Fibroblast of pulmonary artery (primary cell): ENCODE data around the gene LRP2BP.

Experiments used
- DNase-seq: peaks from one replicate; pipeline ENCODE4 v3.0.0-alpha.2; 2010; ENCODE audit warnings: low read depth
- H3K4me3 ChIP-seq: replicated peaks from 2 replicates; pipeline ENCODE4 v1.5.1; 2011; ENCODE audit warnings: low read depth, mild to moderate bottlenecking, control low read depth, low read length, moderate library complexity
- CTCF ChIP-seq: IDR thresholded peaks from 2 replicates; pipeline ENCODE4 v1.5.1; 2011; ENCODE audit warnings: mild to moderate bottlenecking, control low read depth, low read length, inconsistent platforms; ENCODE audit errors: missing control alignments

LRP2BP gene

DNA sequence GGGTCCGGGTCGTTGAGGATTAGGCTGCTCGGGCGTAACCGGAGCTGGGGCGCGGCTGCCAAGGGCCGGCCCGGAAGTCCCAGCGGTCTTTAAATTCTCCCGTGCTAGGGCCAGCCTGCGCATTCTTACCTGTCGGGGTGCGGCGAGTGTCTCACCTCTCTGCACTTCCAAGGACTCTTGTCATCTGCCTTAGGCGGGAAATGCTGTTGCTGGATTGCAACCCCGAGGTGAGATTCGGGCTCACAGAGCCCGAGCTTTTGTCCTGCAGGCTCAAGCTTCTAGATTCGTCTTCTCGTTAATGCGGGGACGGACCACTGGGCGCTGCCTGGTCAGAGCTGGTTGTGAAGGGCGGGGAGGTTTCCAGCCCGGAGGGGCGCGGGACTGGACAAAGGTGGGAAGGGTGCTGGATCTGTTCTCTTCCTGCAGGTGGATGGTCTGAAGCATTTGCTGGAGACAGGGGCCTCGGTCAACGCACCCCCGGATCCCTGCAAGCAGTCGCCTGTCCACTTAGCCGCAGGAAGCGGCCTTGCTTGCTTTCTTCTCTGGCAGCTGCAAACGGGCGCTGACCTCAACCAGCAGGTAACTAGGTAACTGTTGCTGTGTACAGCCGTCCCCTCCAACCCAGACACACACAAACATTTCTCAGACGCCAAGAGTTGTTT, 1.1 kb upstream of the LRP2BP start, which contains the start of gene ANKRD37:
TSS of gene ANKRD37 (plus strand) at position 118 of the 662 bp plus-strand sequence. CDS start at position 201, 83 bp downstream.
- no peak for TF ChIP-seq CTCF
- peak within 1 kb of the TSS; percentile 70 for H3K4me3 ChIP-seq
- DNase-seq, result peak; percentile 53

DNA sequence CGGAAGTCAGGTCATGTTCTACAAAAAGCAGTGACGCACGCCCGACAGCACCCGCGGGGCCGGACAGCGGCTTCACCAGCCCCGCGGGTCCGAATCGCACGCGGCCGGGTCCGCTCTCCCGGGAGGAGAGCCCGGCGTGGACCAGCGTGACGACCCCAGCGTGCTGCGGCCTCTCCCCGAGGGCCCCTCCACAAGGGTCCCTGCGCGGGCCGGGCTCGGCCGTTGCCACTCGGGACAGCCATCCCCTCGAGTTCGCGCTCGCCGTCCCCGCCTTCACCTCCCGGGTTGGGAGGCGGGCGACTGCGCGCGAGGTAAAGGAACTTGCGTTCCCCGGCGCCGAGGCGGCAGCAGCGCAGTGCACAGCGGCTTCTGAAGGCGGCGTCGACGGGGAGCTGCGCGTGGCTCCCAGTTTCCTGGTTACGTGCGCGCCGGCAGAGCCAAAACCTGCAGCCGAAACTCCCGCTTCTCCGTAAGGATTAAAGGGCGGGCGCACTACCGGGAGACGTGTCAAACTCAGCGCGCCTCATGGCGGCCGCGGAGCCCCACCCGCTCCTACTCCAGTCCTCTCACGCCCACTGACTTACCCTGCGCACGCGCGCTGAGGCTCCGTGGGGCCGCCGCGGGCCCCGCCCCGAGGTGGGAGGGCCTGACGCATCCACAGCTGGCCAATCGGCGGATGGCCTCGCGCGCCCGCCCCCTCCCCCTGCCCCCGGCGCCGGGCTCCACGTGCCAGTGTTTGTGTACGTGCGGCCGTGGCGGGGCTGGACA, 416 bp upstream of the LRP2BP start:
- peak; percentile 98 for DNase-seq
- no peak for TF ChIP-seq CTCF
- peak overlapping the region; percentile 70 for H3K4me3 ChIP-seq

DNA sequence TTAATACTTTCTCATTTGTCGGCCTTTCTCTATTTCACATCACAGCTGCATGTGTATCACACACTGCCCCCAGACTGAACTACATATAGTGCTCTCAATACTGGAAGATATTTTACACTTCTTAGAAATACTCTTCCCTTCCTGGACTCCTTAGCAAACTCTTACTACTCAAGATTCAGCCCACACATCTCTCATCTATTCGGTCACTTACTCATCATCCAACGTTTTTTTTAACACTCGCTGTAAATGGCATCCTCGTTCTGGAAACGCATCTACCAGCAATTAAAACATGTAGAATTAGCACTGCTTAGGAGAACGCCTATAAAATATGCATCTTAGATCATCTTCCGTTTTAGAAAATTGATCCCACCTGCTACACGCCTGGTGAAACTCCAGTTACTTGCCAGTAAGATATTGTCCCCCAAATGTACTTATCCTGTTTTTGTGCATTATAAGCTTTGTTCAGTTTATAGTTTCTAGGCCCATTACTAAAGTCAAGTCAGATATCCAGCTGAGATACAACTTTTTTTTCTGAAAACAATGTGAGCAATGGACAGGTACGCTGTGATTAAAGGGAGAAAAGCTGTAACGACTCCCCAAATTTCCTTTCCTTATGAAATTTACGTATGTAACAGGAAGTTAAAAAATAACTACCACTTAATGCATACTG, 1.0 kb downstream of the LRP2BP start:
- no peak for DNase-seq
- H3K4me3 ChIP-seq, result peak overlapping the region; percentile 70
- TF ChIP-seq CTCF, result no peak

DNA sequence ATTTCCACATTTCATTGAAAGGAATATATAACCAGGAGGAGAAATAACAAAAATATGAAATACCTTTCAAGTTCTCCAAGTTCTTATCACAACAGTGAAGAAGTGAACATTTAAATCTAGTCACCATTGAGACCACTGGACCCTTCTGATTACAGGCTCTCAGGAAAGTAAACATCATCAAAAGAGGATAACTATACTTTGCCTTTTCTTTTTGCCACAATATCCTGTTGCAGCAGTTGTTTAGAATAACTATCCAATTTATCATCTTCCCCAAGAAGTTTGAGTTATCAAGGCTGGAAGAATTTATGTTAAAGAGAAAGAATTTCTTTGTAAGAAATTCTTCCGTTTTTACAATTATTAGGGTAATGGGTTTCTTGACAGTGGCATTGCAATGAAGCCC, 3.6 kb downstream of the LRP2BP start:
- DNase-seq, result no peak
- no peak overlapping the region for H3K4me3 ChIP-seq
- no peak for TF ChIP-seq CTCF

- DNase-seq, result no peak
- no peak overlapping the region for H3K4me3 ChIP-seq
- no peak for TF ChIP-seq CTCF
These were observed 4.8 kb downstream of the LRP2BP start for GRCh38 chr4:185390941-185391340.

DNA sequence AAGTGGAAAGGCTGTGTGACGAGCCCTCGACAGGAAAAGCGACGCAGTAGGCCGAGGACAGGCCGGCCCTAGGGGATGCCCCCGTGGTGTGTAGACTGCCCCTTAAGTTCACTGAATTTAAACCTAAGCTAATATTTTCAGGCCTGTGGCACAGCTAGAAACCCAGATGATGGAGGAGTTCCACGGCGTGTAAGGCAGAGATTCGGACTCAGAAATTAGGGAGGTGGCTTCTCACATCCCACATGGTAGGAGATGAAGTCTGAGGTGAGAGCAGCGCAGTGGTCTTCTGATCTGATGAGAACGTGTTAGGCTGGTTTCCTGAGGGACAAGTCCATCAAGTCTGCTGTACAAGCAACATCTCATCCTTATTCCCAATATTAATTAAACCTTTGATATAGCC, 7.8 kb downstream of the LRP2BP start:
- no peak for TF ChIP-seq CTCF
- no peak overlapping the region for H3K4me3 ChIP-seq
- no peak for DNase-seq
